Fibroblast of peridontal ligament (primary cell): ENCODE measurements around the gene DPY19L1.
"Not testable (repeated sequence)": the region's sequence is repeated elsewhere in the genome, so short reads cannot be mapped to it uniquely, and the experiment has no call there.

ENCODE experiments used
- DNase-seq: peaks from one replicate; pipeline ENCODE4 v3.0.0-alpha.2; 2010; ENCODE audit errors: extremely low read depth

The DPY19L1 gene

GRCh38 chr7:35032166-35032565, 5.1 kb downstream of the DPY19L1 start:
- no peak for DNase-seq

GRCh38 chr7:35030848-35031247, 6.4 kb downstream of the DPY19L1 start:
- DNase-seq, result no peak

- DNase-seq, result no peak
These were observed 8.0 kb downstream of the DPY19L1 start for GRCh38 chr7:35029311-35029710.

- DNase-seq, result no peak
These were observed 11.1 kb downstream of the DPY19L1 start for GRCh38 chr7:35026150-35026549.

GRCh38 chr7:35025369-35025870, 11.9 kb downstream of the DPY19L1 start:
- DNase-seq, result no peak

- no peak for DNase-seq
These were observed 13.0 kb downstream of the DPY19L1 start for GRCh38 chr7:35024298-35024697.

GRCh38 chr7:35022725-35023124, 14.6 kb downstream of the DPY19L1 start:
- DNase-seq, result no peak

- DNase-seq, result no peak
These were observed 15.8 kb downstream of the DPY19L1 start for GRCh38 chr7:35021445-35021844.

GRCh38 chr7:35019801-35020200, 17.5 kb downstream of the DPY19L1 start:
- DNase-seq, result no peak

GRCh38 chr7:35019179-35019729, 18.0 kb downstream of the DPY19L1 start:
- DNase-seq, result no peak

GRCh38 chr7:35015346-35015859, 21.9 kb downstream of the DPY19L1 start:
- no peak for DNase-seq

GRCh38 chr7:35012160-35012559, 25.1 kb downstream of the DPY19L1 start:
- DNase-seq, result no peak

GRCh38 chr7:35011085-35011484, 26.2 kb downstream of the DPY19L1 start:
- no peak for DNase-seq

- DNase-seq, result peak; percentile 47
These were observed 29.5 kb downstream of the DPY19L1 start for GRCh38 chr7:35007768-35008167.

- peak; percentile 54 for DNase-seq
These were observed 32.7 kb downstream of the DPY19L1 start for GRCh38 chr7:35004531-35005095.

- DNase-seq, result peak; percentile 70
These were observed 33.5 kb downstream of the DPY19L1 start for GRCh38 chr7:35003679-35004303.

GRCh38 chr7:35003177-35003650, 34.1 kb downstream of the DPY19L1 start:
- peak; percentile 53 for DNase-seq

GRCh38 chr7:34998335-34998734, 39.0 kb downstream of the DPY19L1 start:
- DNase-seq, result not testable (repeated sequence)

GRCh38 chr7:34996423-34997090, 40.7 kb downstream of the DPY19L1 start:
- not testable (repeated sequence) for DNase-seq

GRCh38 chr7:34995757-34996156, 41.5 kb downstream of the DPY19L1 start:
- DNase-seq, result no peak

- DNase-seq, result peak; percentile 6
These were observed 45.1 kb downstream of the DPY19L1 start for GRCh38 chr7:34991938-34992840.
